NCI-H526 (cell line): ENCODE data around the gene NFKB1.

Experiments
- DNase-seq, 2 experiments: peaks; one replicate each; lab custom pipeline; 2025; lab: John Stamatoyannopoulos, UW

Gene NFKB1

DNA sequence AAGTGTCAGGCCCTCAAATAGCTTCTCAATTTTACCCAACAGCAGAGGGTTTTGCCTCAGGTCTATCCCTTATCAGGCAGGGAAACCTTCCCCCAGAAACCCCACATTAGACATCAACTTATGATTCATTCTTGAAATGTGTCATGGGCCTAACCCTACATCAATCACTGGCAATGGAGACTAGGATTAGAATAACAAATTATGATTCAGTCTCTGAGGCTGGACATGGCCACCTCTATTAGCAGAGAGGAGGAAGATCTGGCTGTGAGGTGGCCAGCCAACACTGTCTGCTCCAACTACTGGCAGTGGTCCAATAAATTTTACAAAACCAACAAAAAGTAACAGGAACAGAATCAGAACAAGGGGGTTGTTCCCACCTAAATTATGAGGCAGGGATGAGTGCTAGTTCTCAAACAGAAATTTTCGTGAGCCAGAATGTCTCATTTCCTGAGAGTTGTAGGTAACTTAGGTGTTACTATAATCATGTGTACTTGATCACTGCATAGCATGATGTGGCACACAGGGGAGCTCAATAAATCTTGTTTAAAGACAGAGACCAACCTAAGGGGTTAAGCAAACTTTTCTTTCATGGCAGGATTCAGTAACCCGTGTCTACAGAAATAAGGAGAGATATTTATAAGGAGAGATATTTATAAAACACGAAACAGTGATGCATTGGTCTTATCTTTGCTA lies 126.8 kb downstream of the NFKB1 start:
- DNase-seq, result no peak

DNA sequence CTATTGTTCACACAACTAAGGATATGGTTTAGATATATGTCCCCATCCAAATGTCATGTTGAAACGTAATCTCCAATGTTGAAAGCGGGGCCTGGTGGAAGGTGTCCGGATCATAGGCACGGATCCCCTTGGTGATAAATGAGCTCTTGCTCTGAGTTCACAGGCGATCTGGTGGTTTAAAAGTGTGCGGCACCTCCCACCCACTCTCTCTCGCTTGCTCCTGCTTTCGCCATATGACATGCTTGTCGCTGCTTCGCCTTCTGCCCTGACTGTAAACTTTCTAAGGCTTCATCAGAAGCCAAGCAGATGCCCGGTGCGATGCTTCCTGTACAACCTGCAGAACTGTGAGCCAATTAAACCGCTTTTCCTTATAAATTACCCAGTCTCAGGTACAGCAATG lies 128.5 kb downstream of the NFKB1 start:
- no peak for DNase-seq

DNA sequence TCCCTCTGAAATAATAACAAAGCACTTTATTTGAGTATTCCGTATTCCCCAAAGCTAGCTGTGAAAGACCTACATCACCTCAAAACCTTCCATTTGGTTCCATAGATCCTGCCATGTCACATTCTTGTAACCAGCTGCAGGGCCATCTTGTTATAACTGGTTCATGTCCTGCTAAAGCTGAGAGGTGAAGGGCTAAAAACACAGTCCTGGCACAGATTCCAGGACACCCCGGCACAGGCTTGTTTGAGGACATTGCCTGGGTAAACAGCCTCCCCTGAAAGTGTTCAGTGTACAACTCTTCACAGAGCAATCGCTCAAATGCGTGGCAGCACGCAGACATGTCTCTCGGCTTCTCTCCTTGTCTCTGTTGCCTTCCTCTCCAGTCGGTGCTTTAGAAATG lies 130.5 kb downstream of the NFKB1 start:
- no peak for DNase-seq

DNA sequence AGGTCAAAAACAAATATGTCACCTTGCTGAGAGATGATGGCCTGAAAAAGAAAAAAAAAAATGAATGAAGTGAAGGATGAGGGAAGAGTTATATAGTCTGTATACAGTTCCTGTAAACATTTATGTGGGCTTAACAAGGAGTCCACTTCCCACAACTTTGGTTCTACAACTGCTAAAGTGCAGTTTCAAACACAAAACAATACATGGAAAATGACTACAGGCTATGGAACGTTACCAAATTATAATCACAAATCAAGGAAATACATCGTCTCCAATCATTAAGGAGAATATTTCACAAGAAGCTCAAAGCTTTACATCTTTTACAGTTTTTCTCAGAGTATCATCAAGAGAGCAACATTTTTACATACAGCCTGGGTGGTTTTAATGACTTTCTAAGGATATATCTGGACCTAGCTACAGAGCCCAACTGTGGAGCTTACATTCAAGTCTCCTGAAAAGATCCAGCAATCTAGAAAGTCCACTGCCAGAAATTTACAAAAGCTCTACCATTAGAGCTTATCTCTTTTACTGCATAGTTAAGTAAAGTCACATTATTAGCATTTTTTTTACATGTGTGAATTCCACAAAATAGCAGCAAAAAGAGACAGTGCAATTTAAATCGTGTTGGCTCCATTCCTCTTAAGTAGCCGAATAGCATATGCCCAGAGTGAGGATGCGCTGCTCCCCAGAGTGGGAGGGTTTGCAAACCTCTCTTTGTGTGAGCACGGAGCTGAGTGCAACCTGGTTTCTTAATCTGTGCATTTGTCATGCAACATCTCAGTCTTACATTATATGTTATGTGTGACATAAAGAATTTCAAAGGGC lies 131.3 kb downstream of the NFKB1 start:
- peak in 1 of 2 experiments; percentile 12 for DNase-seq

DNA sequence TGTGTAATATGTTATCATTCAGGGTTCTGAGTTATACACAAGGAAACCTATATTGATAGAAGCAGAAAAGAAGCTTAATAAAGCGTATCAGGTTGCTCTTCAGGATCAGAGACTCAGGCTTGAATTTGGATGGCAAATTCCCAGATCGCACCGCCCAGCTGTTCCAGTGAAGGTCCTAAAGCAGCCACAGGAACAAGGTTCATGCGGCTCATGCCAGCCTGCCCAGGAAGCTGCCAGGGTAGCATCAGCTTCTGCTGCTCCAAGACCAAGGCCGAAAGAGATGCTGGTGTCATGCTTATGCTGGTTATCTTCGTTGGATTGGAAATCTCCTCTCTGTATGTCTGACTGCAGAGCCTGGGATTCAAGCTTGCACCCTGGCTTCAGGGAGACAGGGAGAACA lies 131.9 kb downstream of the NFKB1 start:
- peak; percentile 6 to 58 for DNase-seq

DNA sequence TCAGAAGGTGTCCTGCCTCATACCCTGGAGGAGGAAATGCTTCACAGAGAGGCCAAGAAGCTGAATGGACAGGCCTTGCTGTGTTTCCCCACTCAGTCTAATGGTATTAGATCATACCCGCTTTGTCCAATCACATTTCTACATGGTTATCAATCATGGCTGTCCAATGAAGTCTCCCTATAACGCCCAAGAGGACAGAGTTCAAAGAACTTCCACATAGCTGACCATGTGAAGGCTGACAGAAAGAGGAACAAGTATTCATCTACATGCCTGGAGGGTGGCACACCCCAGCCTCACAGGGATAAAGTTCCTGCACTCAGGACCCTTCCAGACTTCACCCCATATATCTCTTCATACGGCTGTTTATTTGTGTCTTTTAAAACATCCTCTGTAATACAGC lies 136.2 kb downstream of the NFKB1 start:
- no peak for DNase-seq

DNA sequence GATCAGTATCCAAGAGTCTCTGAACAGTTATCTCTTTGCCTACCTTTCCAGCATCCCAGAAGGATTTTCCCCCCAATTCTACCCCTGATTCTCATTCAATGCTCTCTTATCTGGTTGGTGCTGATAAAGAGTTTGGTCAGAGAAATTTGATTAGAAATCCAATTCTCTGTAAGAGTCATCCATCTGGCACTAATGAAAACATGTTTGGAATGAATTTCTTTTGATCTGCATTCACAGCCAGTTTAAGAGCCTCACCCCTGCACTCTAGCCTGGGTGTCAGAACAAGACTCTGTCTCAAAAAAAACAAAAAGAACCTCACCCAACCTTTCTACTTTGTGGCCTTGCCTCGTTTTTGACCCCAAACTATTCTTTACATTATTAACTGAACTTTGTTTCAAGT lies 137.5 kb downstream of the NFKB1 start:
- DNase-seq, result no peak

DNA sequence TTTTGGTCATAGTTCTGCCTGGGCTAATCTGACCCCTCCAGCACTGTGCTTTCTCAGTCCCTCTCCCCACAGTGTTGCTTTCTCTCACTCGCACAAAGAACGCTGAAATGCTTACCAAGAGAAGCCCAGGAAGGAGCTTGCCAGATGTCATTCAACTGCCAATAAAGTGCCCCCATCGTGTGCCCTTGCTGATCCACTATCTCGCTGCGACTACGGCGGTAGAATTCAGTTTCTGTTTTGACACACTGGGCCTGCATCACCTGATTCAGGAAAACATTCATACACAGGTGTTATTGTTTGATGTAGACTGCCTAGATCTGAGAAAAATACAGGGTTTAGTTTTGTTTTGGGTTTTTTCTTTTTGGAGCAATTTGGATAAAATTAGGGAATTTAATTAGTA lies 138.4 kb downstream of the NFKB1 start:
- DNase-seq, result no peak

DNA sequence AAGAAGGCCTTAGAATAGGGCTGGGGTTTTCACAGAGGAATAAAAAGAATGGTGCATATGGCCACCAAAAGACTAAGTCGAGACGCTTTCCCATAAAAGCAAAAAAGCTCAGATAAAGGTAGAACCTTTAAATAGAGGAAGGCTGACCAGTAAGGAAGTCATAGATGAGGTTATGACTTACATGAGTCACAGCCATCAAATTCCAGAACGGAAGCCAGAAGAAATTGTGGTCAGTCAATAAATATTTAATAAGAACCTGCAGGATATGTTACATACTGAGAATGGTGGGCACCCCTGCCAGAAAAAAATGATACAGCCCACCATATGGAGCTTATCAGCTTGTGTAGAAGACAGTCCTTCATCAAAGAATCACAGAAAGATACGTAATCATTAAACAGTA lies 139.5 kb downstream of the NFKB1 start:
- no peak for DNase-seq

DNA sequence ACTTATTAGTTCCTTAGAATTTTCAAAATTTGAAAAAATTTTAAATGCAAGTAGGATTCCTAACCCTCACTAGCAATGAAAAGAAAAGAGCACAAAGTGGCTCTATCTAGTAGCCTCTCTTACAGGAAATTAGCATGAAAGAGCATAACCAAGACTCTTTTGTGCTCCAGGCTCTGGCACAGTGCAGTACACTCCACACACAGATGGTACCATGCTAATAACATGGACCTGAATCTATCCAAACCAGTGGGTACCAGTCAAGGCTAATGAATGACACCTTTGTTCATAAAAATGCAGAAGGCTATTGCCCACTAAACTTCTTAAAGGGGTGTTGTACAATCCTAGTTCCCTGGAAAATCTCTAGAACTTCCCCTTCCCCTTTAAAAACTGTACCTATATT lies 140.6 kb downstream of the NFKB1 start:
- DNase-seq, result no peak

DNA sequence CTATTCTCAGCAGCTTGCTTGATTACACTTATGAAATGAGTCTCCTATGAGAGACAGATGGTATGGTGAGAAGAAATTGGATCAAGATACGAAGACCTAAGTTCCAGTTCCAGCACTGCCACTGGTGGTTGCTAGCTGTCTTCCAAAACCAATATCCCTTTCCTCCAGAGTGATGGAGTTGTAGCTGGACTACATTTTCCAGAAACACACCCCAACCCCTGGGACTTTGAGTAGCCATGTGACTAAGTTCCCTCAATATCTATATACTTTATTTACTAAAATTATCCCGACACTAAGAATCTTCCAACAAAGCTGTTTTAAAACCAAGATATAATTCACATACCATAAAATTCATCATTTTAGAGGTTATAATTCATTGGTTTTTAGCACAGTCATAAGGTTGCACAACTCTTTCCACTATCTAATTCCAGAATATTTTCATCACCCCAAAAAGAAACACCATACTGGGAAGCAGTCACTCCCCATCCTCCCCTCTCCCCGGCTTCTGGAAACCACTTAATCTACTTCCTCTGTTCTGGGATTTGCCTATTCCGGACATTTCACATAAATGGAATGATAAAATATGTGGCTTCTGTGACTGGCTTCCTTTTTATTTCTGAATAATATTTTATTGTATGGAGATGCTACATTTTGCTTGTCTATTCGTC lies 141.6 kb downstream of the NFKB1 start:
- no peak for DNase-seq

DNA sequence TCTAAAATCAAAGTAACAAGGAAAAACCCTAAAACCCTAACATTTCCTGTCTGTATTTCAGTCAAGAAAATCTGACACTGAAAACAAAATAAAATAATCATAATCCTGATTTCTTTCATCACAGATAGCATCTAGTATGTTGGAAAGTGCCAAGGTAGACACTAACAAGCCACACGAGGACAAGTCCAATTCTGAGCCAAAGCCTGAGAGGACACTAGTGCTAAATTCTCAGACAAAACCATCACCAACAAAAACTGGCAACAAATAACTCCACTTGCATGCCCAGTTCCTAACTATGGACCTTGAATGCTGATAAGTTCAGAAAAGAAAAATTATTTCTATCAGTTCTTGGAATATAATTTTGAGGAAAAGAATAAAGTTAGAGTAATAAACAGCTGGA lies 146.0 kb downstream of the NFKB1 start:
- DNase-seq, result no peak

DNA sequence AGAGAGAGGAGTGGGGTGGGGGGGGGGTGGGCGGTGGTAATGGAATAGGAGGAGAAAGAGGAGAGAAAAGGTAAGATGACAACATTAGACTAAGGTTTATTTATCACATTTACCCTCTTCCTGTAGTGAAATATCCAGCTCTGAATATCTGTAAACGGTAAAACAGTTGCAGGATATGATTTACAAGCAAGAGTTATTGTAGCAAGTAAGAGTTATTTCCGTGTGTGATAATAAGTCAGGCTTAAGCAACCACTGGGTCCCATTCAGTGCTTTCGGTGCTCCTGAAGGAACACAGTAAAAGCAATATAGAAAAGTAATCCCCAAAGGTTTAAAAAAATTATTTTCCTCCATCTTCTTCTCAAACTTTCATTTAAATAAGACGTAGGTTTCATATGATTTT lies 156.0 kb downstream of the NFKB1 start:
- DNase-seq, result no peak

DNA sequence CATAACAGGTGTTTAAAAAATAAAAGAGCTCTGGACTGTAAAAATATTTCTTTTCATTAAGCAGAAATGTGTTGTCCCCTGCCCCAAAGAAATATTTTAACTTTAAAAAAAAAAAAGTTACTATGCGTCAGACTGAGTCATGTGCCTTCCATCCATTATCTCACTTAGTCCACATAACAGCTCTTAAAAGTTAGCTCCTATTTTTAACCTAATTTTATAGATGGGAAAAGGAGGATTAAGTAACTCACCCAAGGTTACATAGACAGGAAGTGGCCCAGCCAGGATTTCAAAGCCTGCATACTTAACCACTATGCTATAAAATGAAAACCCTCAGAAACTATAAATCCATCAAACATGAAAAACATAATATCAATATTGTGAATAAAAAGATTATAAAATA lies 161.9 kb downstream of the NFKB1 start:
- DNase-seq, result no peak

DNA sequence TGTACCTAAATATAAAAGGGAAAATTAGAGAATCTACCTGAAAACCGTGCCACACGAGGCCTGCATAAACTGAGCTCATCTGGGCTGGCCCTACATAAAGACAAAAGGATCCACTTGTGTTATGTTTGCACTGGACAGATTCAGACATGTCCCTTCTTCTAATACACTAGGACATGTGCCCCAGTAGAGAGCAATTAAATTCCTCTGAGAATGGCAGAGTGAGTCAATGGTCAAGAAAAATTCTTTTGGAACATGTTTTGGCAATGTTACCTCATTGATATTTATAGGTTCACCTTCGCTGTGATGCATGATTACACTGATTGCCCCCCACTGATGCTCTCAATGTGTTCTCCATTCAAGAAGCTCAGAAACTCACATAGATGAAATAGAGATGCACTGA lies 164.4 kb downstream of the NFKB1 start:
- no peak for DNase-seq
